Fibroblast of skin of scalp (primary cell): ENCODE results near the gene ADGB.

Experiments
- DNase-seq: peaks from one replicate; pipeline ENCODE4 v3.0.0-alpha.2; 2013

ADGB gene

GRCh38 chr6:146864885-146865284 is 266.1 kb downstream of the ADGB start:
- no peak for DNase-seq
